ENCODE measurements around the gene ZNF407. TPM values are rescaled to one million over a fixed set of nuclear protein-coding genes. Genes with fewer than 3 reads are reported as not detected.

The ZNF407 gene
- total and polyA plus RNA-seq, 2 of the 13 experiments (the other 11 are each of a cell fraction or from before 2014, with no cell fraction given): 2.3 to 8.7 TPM

- ATAC-seq: no peak
- FAIRE-seq: no peak
- POLR2A ChIA-PET: no interaction called here
These were observed 405.4 kb downstream of the ZNF407 start for GRCh38 chr18:75003039-75003438.

More at GRCh38 chr18:75003039-75003438, 405.4 kb downstream of the ZNF407 start:
- Histone ChIP-seq H3K27ac (ENCODE audit: extremely low read length, insufficient read depth, low read length) (no peak overlapping the region), H3K27me3 (ENCODE audit: control insufficient read depth in 1 of 2, insufficient read depth in 2 of 2, low read length in 2 of 2) (no peaks in the 10 kb centered on the region), H3K4me1 (ENCODE audit: insufficient read depth, low read length) (no peaks in the 10 kb centered on the region), H3K9me3 (ENCODE audit: low read length) (no peaks in the 10 kb centered on the region), H3K79me2 (ENCODE audit: insufficient read depth, low read length) (no peaks in the 10 kb centered on the region), H3K9ac (ENCODE audit: insufficient read depth, low read depth, low read length) (no peak overlapping the region), H3K4me2 (ENCODE audit: low read depth, low read length) (no peak overlapping the region), H3K4me3 (replicated peaks in 1 of 3; ENCODE audit: insufficient read depth in 1 of 3, low read depth in 2 of 3, low read length in 3 of 3) (no peak overlapping the region), H4K20me1 (ENCODE audit: insufficient read depth, low read length) (no peaks in the 10 kb centered on the region), H3K36me3 (replicated peaks in 1 of 2; ENCODE audit: control insufficient read depth in 1 of 2, insufficient read depth in 2 of 2, low read length in 2 of 2) (no peaks in the 10 kb centered on the region), H2AFZ (ENCODE audit: low read length) (no peak overlapping the region)
- CTCF ChIA-PET (ENCODE audit: low intra/inter-chr PET ratio, low total read pairs): no interaction called here
- no peak for DNase-seq (ENCODE audit: low spot score)
- no peak for TF ChIP-seq ZNF296 (CRISPR knock-in tag; conservative IDR thresholded peaks at IDR 0.05)
- no peak for TF ChIP-seq ZNF773 (CRISPR knock-in tag; IDR thresholded peaks at IDR 0.05; ENCODE audit: borderline replicate concordance)
- TF ChIP-seq ZBTB1 (CRISPR knock-in tag; IDR thresholded peaks at IDR 0.05; ENCODE audit: borderline replicate concordance): no peak
- TF ChIP-seq ZNF3 (CRISPR knock-in tag; IDR thresholded peaks at IDR 0.05): no peak
- TF ChIP-seq HOXA7 (CRISPR knock-in tag; IDR thresholded peaks at IDR 0.05): no peak
- no peak for TF ChIP-seq ZNF549 (CRISPR knock-in tag; IDR thresholded peaks at IDR 0.05)
- no peak for TF ChIP-seq SIN3A (IDR thresholded peaks at IDR 0.05; ENCODE audit: borderline replicate concordance, low read depth, low read length)
- TF ChIP-seq PCBP2 (optimal IDR thresholded peaks at IDR 0.05; ENCODE audit: low read depth, low read length, poor library complexity, severe bottlenecking): no peak
- TF ChIP-seq CHD4 (IDR thresholded peaks at IDR 0.05; ENCODE audit: borderline replicate concordance, low read length): no peak
- no peak for TF ChIP-seq ZNF782 (CRISPR knock-in tag; IDR thresholded peaks at IDR 0.05; ENCODE audit: borderline replicate concordance)
- no peak for TF ChIP-seq GTF3A (CRISPR knock-in tag; conservative IDR thresholded peaks at IDR 0.05)
- TF ChIP-seq ZZZ3 (CRISPR knock-in tag; IDR thresholded peaks at IDR 0.05; ENCODE audit: borderline replicate concordance): no peak
- TF ChIP-seq SP1 (IDR thresholded peaks at IDR 0.05): no peak
- no peak for TF ChIP-seq SP1 (CRISPR knock-in tag; IDR thresholded peaks at IDR 0.05)
- no peak for TF ChIP-seq ATF6 (CRISPR knock-in tag; conservative IDR thresholded peaks at IDR 0.05)
- TF ChIP-seq TMF1 (CRISPR knock-in tag; IDR thresholded peaks at IDR 0.05; ENCODE audit: low read depth): no peak
- TF ChIP-seq ZFP91 (CRISPR knock-in tag; IDR thresholded peaks at IDR 0.05; ENCODE audit: borderline replicate concordance): no peak
- no peak for TF ChIP-seq ZSCAN12 (CRISPR knock-in tag; IDR thresholded peaks at IDR 0.05)
- no TSS peak for BruUV-seq (replicated peaks)
- WGBS (ENCODE audit: low lambda C conversion rate): 97% methylated on average over 2 of the region's 2 CpGs
- in situ Hi-C loops (cut with HindIII; ENCODE audit: extremely low pct_ligation_motif_present, low pct_unique_long_range_greater_than_20kb) (no loop called here), intact Hi-C loops (cut with micrococcal nuclease; ENCODE audit: unreplicated experiment) (no loop called here)
